GM10248 (cell line): ENCODE results near the gene COL7A1.

Experiments used
- CTCF ChIA-PET: fragments of 300-600 bp; sonication (Branson Sonifier 250); formaldehyde crosslinking; extraction: SDS; loops from one replicate; lab custom pipeline; 2021; ENCODE audit warnings: antibody characterized with exemption; lab: Yijun Ruan, JAX
- POLR2A ChIA-PET: fragments of 350-650 bp; sonication (Branson Sonifier 250); formaldehyde crosslinking; extraction: SDS; loops from one replicate; lab custom pipeline; 2020; ENCODE audit warnings: antibody characterized with exemption; lab: Yijun Ruan, JAX
- DNase-seq: peaks from one replicate; pipeline ENCODE4 v3.0.0; 2012; ENCODE audit errors: extremely low spot score
- CTCF ChIP-seq: IDR thresholded peaks from 2 replicates; pipeline ENCODE4 v1.5.1; 2012; ENCODE audit warnings: mild to moderate bottlenecking, low read depth; ENCODE audit errors: extremely low read depth, missing control alignments, control extremely low read depth

Gene COL7A1

GRCh38 chr3:48594417-48595049 is 596 bp downstream of the COL7A1 start:
- CTCF ChIA-PET, result no interaction called here
- TF ChIP-seq CTCF, result no peak
- DNase-seq, result no peak
- POLR2A ChIA-PET, result no interaction called here

DNA sequence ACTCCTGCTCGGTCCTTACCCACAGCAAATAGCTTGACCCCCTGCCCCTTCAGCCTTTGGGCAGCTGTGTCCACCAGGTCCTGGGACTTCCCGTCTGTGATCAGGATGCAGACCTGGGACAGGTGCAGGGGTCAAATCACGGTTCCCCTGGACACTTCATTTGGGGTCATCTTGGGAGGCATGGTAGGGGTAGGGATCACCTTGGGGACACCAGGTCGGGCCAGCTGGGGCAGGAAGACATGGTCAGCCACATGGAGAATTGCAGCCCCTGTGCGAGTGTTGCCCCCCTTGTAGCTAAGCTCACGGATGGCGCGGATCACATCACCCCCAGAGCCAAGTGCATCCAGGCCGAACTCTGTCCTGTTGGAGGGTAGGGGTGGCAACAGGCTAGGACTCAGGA is 1.8 kb downstream of the COL7A1 start:
- TF ChIP-seq CTCF, result no peak
- DNase-seq, result no peak
- ChIA-PET CTCF (no interaction called here), POLR2A (no interaction called here)

DNA sequence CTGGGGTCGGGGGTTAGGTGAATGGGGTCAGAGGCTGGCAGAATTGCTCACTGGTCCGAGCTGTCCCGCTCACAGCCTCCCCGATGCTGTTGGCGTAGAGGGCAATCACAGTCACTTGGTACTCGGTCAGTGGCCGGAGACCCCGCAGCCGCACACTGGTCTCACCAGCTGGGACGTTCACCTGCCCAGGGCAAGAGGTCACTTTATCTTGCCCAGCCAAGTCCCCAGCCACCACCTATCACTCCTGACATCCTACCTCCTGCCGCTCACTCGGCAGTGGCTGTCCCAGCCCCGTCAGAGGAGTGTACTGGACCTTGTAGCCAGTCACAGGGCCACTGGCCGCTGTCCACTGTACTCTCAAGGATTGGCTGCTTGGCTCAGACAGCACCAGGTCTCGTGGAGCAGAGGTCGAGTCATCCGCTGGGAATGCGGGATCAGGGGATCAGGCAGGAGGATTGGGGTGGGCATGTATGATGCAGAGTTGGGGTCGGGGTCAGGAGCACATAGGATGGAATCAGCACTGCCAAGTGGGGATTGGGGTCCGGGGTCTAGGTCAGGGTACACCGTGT is 2.5 kb downstream of the COL7A1 start:
- ChIA-PET POLR2A (no interaction called here), CTCF (no interaction called here)
- DNase-seq, result no peak
- TF ChIP-seq CTCF, result no peak

DNA sequence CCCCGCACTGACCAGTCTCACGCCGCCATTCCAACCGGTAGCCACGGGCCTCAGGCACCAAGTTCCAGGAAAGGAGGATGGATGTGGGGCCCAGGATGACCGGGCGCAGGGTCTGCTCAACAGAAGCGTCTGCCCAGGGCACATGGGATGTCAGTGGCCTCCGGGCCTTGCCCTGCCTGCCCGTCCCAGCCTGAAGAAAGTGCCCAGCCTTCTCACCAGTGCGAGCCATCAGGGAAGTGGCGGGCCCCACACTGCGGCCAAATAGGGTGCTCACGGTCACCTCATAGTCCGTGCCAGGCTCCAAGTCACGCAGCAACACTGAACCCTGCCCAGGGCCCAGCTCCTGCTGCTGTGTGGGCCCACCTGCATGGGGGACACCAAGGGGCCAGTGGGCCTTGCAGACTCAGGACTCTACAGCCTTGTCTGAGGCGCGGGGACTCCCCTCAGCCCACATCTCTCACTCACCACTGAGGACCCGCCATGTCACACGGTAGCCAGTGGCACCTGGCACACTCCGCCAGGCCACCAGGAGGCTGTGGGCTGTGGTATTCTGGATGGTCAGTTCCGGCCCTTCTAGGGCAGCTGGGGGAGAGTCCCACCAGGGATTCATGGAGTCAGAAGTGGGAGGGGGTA is 3.1 kb downstream of the COL7A1 start:
- TF ChIP-seq CTCF, result no peak
- ChIA-PET CTCF (no interaction called here), POLR2A (no interaction called here)
- no peak for DNase-seq

DNA sequence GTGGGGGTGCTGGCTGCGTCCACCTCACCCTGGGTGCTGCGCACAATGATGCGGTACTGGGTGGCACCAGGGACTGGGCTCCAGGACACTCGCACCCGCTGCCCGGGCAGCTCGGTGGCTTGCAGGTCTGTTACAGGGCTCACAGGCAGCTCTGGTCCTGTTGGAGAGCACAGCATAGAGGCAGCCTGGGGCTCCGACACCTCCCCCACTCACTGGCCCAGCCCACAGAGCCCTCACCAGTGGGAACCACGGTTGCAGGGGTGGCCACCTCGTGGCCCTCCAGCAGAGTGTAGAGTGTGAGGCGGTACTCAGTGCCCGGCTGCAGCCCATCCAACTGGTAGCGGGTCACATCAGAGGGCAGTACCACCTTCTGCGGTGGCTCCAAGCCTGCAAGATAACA is 3.7 kb downstream of the COL7A1 start:
- DNase-seq, result no peak
- ChIA-PET CTCF (no interaction called here), POLR2A (no interaction called here)
- no peak for TF ChIP-seq CTCF

DNA sequence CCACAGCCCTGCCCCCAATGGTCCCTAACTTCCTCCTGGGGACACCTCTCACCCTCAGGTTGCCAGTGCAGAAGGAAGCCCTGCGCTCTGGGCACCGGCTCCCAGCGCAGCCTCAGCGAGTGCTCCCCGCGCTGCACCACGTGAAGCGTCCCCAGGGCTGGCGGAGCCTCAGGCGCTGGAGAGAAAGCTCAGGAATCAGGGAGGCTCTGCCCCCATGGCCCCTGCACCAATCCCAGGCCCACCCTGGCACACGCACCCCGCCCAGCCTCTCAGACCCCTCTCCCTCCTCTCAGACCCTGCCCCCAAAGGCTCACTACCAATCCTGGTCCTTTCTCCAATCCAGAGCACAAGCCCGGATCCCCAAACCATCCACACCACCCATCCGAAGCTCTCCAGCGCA is 6.9 kb downstream of the COL7A1 start:
- CTCF ChIA-PET, result no interaction called here
- POLR2A ChIA-PET, result no interaction called here
- no peak for TF ChIP-seq CTCF
- no peak for DNase-seq
